ENCODE measurements around the gene PCNX3. TPM values are rescaled to one million over a fixed set of nuclear protein-coding genes. Genes with fewer than 3 reads are reported as not detected.
"Not testable (repeated sequence)": the region's sequence is repeated elsewhere in the genome, so short reads cannot be mapped to it uniquely, and the experiment has no call there.

Gene PCNX3
- total RNA-seq, 1 donor from 2014 or later: 61.8 TPM

DNA sequence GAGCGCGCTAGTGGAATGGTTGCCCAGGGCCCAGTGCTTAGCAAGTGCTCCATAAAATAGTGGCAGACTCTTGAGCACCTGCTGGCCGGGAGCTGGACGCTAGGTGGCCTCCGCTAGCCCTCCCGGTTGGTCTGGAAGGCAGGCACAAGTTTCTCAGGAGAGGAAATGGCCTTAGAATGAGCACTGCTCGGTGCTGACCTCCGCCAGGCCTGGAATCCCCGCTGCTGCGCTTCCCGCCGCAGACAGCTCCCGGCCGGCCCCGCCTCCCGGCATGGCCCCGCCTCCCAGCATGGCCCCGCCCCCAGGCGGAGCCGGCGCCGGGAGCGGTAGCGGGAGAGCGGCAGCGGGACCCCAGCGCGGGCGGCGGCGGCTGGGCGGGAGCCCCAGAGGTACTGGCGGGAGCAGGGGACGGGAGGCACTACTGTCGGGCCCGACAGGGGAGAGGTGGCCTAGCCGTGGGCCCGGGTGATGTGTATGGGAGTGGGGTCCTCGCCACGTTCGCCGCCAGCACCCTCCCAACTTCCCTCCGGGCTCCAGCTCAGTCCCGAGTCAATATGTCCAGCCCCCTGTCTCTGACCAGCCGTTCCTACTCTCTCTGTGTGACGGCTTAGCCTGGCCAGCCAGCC lies 22.3 kb downstream of the PCNX3 start, which contains the start of gene SIPA1:
TSS of gene SIPA1 (plus strand) at position 308 of the 626 bp plus-strand sequence. CDS start 2,821 bp downstream, outside the sequence.
- H3K4me3 Mint-ChIP-seq: peak within 1 kb of the TSS; percentile 75
- TF ChIP-seq, protein P1, sequence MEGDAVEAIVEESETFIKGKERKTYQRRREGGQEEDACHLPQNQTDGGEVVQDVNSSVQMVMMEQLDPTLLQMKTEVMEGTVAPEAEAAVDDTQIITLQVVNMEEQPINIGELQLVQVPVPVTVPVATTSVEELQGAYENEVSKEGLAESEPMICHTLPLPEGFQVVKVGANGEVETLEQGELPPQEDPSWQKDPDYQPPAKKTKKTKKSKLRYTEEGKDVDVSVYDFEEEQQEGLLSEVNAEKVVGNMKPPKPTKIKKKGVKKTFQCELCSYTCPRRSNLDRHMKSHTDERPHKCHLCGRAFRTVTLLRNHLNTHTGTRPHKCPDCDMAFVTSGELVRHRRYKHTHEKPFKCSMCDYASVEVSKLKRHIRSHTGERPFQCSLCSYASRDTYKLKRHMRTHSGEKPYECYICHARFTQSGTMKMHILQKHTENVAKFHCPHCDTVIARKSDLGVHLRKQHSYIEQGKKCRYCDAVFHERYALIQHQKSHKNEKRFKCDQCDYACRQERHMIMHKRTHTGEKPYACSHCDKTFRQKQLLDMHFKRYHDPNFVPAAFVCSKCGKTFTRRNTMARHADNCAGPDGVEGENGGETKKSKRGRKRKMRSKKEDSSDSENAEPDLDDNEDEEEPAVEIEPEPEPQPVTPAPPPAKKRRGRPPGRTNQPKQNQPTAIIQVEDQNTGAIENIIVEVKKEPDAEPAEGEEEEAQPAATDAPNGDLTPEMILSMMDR (IDR thresholded peaks at IDR 0.05; ENCODE audit: unreplicated experiment): no peak
- H3K9me3 Mint-ChIP-seq: no peaks in the 10 kb centered on the region
- peaks cover 9% of the 10 kb centered on the region for H3K36me3 Mint-ChIP-seq
- H3K4me1 Mint-ChIP-seq: peaks cover 13% of the 10 kb centered on the region
- peak within 1 kb of the TSS; percentile 92 for H3K27ac Mint-ChIP-seq
- peaks cover 2% of the 10 kb centered on the region for H3K27me3 Mint-ChIP-seq (ENCODE audit: low read depth)
- peak; percentile 72 to 86 for DNase-seq (ENCODE audit: low spot score in 2 of 2, unreplicated experiment in 2 of 2)

DNA sequence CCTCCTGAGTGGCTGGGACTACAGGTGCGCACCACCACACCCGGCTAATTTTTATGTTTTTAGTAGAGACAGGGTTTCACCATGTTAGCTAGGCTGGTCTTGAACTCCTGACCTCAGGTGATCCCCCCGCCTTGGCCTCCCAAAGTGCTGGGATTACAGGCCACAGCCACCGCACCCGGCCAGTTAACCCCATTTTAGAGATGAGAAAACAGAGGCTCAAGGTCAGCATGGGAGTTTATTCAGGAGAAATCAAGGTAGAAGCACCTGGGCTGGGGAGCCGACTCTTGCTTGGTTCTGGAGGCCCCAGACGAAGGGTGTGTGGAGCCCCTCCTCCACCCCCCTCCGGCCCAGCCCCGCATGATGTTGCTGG lies 23.6 kb downstream of the PCNX3 start:
- DNase-seq (ENCODE audit: low spot score in 2 of 2, unreplicated experiment in 2 of 2); H3K27me3 Mint-ChIP-seq (ENCODE audit: low read depth); H3K36me3 Mint-ChIP-seq; H3K9me3 Mint-ChIP-seq: not testable (repeated sequence)
- H3K27ac Mint-ChIP-seq: peak overlapping the region; percentile 92
- peak overlapping the region; percentile 75 for H3K4me3 Mint-ChIP-seq
- peaks cover 25% of the 10 kb centered on the region for H3K4me1 Mint-ChIP-seq

DNA sequence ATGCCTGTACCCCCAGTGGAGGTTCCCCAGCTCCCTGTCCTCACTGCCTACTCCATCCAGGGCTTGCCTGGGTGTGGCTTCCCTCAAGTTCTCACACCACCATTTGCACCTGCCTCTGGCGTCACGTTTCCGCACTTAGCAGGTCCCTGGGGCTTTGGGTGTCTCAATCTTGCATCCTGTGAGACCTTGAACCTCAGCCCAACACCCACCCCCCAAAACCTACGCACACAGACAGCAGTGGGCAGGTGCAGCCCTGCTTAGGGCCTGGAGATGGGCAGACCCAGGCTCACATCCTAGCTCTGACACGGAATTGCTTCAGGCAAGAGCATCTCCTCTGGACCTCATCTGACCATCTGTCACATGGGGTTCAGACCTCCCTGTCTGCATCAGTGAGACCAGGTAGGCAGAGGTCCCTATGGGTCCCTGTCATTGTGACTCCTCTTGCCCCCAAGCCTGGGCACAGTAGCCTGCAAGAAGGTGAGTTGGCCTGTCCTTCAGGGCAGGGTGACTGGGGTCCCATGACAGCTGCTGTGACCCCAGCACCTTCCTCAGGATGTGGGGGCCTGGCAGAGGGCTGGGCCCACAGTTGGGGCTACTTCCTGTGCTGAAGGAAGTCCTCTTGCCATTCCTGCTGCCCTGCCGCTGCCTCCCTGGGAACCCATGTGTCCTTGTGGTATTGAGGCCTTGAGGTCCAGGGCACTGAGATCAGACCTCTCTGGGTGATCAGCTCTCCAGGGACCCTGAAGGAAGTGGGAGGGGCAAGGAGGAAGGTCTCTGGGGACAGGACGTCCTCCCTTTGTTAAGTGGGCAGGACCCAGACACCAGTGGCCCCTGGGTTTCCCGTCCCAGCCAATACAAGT lies 24.3 kb downstream of the PCNX3 start:
- Mint-ChIP-seq H3K36me3 (peaks cover 7% of the 10 kb centered on the region), H3K4me1 (peaks cover 30% of the 10 kb centered on the region), H3K27ac (no peak overlapping the region), H3K27me3 (ENCODE audit: low read depth) (peaks cover 2% of the 10 kb centered on the region), H3K9me3 (no peaks in the 10 kb centered on the region), H3K4me3 (no peak overlapping the region)
- TF ChIP-seq, protein P1 (IDR thresholded peaks at IDR 0.05; ENCODE audit: unreplicated experiment): no peak
- DNase-seq (ENCODE audit: low spot score in 2 of 2, unreplicated experiment in 2 of 2): no peak

DNA sequence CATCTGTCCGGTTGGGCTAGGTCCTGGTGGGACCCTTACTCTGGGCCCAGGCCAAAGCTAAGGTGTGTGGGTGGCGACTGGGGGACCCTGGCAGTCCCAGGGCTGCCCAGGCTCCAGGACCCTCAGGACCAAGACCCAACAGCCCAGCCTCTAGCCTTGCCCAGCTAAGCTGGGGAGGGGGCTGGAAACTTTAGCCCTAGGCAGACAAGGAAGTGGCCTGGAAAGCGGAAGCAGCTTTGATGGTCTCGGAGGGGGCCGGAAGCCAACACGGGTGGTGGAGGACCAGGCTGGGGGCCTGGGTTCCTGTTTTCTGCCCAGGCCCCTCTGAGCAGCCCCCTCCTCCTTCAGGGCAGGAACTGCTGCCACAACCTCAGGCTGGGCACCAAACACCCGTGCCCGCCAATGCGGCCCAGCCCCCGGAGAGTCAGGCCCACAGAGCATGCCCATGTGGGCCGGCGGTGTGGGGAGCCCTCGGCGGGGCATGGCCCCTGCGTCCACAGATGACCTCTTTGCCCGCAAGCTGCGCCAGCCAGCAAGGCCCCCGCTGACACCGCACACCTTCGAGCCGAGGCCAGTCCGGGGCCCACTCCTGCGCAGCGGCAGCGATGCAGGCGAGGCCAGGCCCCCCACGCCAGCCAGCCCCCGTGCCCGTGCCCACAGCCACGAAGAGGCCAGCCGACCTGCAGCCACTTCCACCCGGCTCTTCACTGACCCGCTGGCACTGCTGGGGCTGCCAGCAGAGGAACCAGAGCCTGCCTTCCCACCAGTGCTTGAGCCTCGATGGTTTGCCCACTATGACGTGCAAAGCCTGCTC lies 25.1 kb downstream of the PCNX3 start:
- TF ChIP-seq, protein P1 (IDR thresholded peaks at IDR 0.05; ENCODE audit: unreplicated experiment): no peak
- peaks cover 2% of the 10 kb centered on the region for H3K27me3 Mint-ChIP-seq (ENCODE audit: low read depth)
- peak overlapping the region; percentile 39 for H3K27ac Mint-ChIP-seq
- no peak for DNase-seq (ENCODE audit: low spot score in 2 of 2, unreplicated experiment in 2 of 2)
- no peaks in the 10 kb centered on the region for H3K9me3 Mint-ChIP-seq
- H3K36me3 Mint-ChIP-seq: peaks cover 6% of the 10 kb centered on the region
- no peak overlapping the region for H3K4me3 Mint-ChIP-seq
- H3K4me1 Mint-ChIP-seq: peaks cover 35% of the 10 kb centered on the region

DNA sequence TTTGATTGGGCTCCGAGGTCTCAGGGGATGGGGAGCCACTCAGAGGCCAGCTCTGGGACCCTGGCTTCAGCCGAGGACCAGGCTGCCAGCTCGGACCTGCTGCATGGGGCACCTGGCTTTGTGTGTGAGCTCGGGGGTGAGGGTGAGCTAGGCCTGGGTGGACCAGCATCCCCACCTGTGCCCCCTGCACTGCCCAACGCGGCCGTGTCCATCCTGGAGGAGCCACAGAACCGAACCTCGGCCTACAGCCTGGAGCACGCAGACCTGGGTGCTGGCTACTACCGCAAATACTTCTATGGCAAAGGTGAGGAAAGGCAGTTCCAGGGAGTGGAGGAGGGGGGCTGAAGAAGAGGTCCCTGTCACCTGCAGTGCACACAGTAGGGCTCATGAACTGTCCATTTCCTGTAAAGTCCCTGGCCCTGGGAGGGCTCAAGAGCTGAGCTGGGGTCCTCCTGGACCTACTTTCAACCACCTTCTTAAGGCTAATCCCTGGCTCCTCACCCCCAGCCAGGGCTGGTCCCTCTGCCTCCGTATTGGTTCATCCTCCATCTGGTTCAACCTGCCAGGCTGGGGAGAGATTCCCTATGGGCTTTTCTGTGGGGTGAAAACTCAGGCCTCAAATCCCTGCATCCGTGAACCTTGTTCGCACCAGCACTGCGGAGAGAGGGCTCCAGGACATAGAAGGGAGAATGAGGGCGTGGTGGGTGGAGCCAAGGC lies 25.9 kb downstream of the PCNX3 start:
- TF ChIP-seq, protein P1 (IDR thresholded peaks at IDR 0.05; ENCODE audit: unreplicated experiment): no peak
- no peak for DNase-seq (ENCODE audit: low spot score in 2 of 2, unreplicated experiment in 2 of 2)
- peaks cover 8% of the 10 kb centered on the region for H3K36me3 Mint-ChIP-seq
- H3K27me3 Mint-ChIP-seq (ENCODE audit: low read depth): peaks cover 2% of the 10 kb centered on the region
- H3K9me3 Mint-ChIP-seq: no peaks in the 10 kb centered on the region
- H3K4me1 Mint-ChIP-seq: peaks cover 37% of the 10 kb centered on the region
- peak overlapping the region; percentile 24 for H3K4me3 Mint-ChIP-seq
- H3K27ac Mint-ChIP-seq: no peak overlapping the region

Measured in mesothelial cell of epicardium (in vitro differentiated cells).